SKM-1 treated with dmso at 0.1 percent for 144 hours (cell line): ENCODE measurements around the gene SLC38A4.
"Not testable (repeated sequence)": the region's sequence is repeated elsewhere in the genome, so short reads cannot be mapped to it uniquely, and the experiment has no call there.

Experiments
- DNase-seq: peaks from one replicate; lab custom pipeline; 2025; ENCODE audit not compliant: unreplicated experiment; lab: John Stamatoyannopoulos, UW

SLC38A4 gene

GRCh38 chr12:46825591-46826414, at the start of gene SLC38A4:
Gene SLC38A4, minus strand, starts transcription at chr12:46825997. Its CDS starts 32,926 bp downstream, at chr12:46793071.
- DNase-seq: no peak

- no peak for DNase-seq
Measured at GRCh38 chr12:46875095-46875494, 49.3 kb upstream of the SLC38A4 start.

GRCh38 chr12:46874642-46875041, 48.8 kb upstream of the SLC38A4 start:
- DNase-seq: no peak

GRCh38 chr12:46872135-46872534, 46.3 kb upstream of the SLC38A4 start:
- DNase-seq: no peak

GRCh38 chr12:46865311-46865710, 39.5 kb upstream of the SLC38A4 start:
- no peak for DNase-seq

GRCh38 chr12:46858368-46858767, 32.6 kb upstream of the SLC38A4 start:
- DNase-seq: no peak

GRCh38 chr12:46857486-46857885, 31.7 kb upstream of the SLC38A4 start:
- DNase-seq: no peak

- DNase-seq: no peak
Measured at GRCh38 chr12:46855760-46856159, 30.0 kb upstream of the SLC38A4 start.

- DNase-seq: not testable (repeated sequence)
Measured at GRCh38 chr12:46854188-46854587, 28.4 kb upstream of the SLC38A4 start.

- not testable (repeated sequence) for DNase-seq
Measured at GRCh38 chr12:46848792-46849191, 23.0 kb upstream of the SLC38A4 start.

GRCh38 chr12:46847001-46847400, 21.2 kb upstream of the SLC38A4 start:
- DNase-seq: no peak

GRCh38 chr12:46843811-46844210, 18.0 kb upstream of the SLC38A4 start:
- DNase-seq: no peak

- no peak for DNase-seq
Measured at GRCh38 chr12:46841891-46842290, 16.1 kb upstream of the SLC38A4 start.

- no peak for DNase-seq
Measured at GRCh38 chr12:46839964-46840363, 14.2 kb upstream of the SLC38A4 start.

GRCh38 chr12:46839232-46839631, 13.4 kb upstream of the SLC38A4 start:
- no peak for DNase-seq

GRCh38 chr12:46835785-46836184, 10.0 kb upstream of the SLC38A4 start:
- no peak for DNase-seq

- no peak for DNase-seq
Measured at GRCh38 chr12:46832130-46832704, 6.4 kb upstream of the SLC38A4 start.

GRCh38 chr12:46831335-46832129, 5.7 kb upstream of the SLC38A4 start:
- DNase-seq: no peak

GRCh38 chr12:46830731-46831334, 5.0 kb upstream of the SLC38A4 start:
- DNase-seq: no peak

- DNase-seq: no peak
Measured at GRCh38 chr12:46824709-46825108, 1.1 kb downstream of the SLC38A4 start.

GRCh38 chr12:46818642-46819041, 7.2 kb downstream of the SLC38A4 start:
- DNase-seq: no peak
